Measurements from ENCODE around the gene C20orf144.
"Not testable (repeated sequence)": the region's sequence is repeated elsewhere in the genome, so short reads cannot be mapped to it uniquely, and the experiment has no call there.

C20orf144 gene

GRCh38 chr20:33662172-33662571, at the start of gene C20orf144:
Gene C20orf144 (plus strand): TSS chr20:33662327. CDS start chr20:33662346, 19 bp downstream.
- DNase-seq (ENCODE audit: low read depth in 1 of 2, low spot score in 1 of 2) = no peak

GRCh38 chr20:33621717-33622400, 40.3 kb upstream of the C20orf144 start:
- no peak for DNase-seq (ENCODE audit: low read depth in 1 of 2, low spot score in 1 of 2)

GRCh38 chr20:33622705-33623365, 39.3 kb upstream of the C20orf144 start:
- no peak for DNase-seq (ENCODE audit: low read depth in 1 of 2, low spot score in 1 of 2)

- no peak for DNase-seq (ENCODE audit: low read depth in 1 of 2, low spot score in 1 of 2)
Observed at GRCh38 chr20:33624399-33624798, 37.7 kb upstream of the C20orf144 start.

- DNase-seq (ENCODE audit: low read depth in 1 of 2, low spot score in 1 of 2) = no peak
Observed at GRCh38 chr20:33626190-33626589, 35.9 kb upstream of the C20orf144 start.

- DNase-seq (ENCODE audit: low read depth in 1 of 2, low spot score in 1 of 2) = no peak
Observed at GRCh38 chr20:33627577-33628216, 34.4 kb upstream of the C20orf144 start.

GRCh38 chr20:33629533-33629932, 32.6 kb upstream of the C20orf144 start:
- DNase-seq (ENCODE audit: low read depth in 1 of 2, low spot score in 1 of 2) = no peak

- no peak for DNase-seq (ENCODE audit: low read depth in 1 of 2, low spot score in 1 of 2)
Observed at GRCh38 chr20:33629979-33630378, 32.1 kb upstream of the C20orf144 start.

- DNase-seq (ENCODE audit: low read depth in 1 of 2, low spot score in 1 of 2) = no peak
Observed at GRCh38 chr20:33630507-33630906, 31.6 kb upstream of the C20orf144 start.

- not testable (repeated sequence) for DNase-seq (ENCODE audit: low read depth in 1 of 2, low spot score in 1 of 2)
Observed at GRCh38 chr20:33631910-33632309, 30.2 kb upstream of the C20orf144 start.

- no peak for DNase-seq (ENCODE audit: low read depth in 1 of 2, low spot score in 1 of 2)
Observed at GRCh38 chr20:33635341-33635740, 26.8 kb upstream of the C20orf144 start.

- DNase-seq (ENCODE audit: low read depth in 1 of 2, low spot score in 1 of 2) = no peak
Observed at GRCh38 chr20:33636776-33637175, 25.4 kb upstream of the C20orf144 start.

GRCh38 chr20:33640287-33640686, 21.8 kb upstream of the C20orf144 start:
- no peak for DNase-seq (ENCODE audit: low read depth in 1 of 2, low spot score in 1 of 2)

- DNase-seq (ENCODE audit: low read depth in 1 of 2, low spot score in 1 of 2) = no peak
Observed at GRCh38 chr20:33644313-33645071, 17.6 kb upstream of the C20orf144 start.

- no peak for DNase-seq (ENCODE audit: low read depth in 1 of 2, low spot score in 1 of 2)
Observed at GRCh38 chr20:33645072-33645358, 17.1 kb upstream of the C20orf144 start.

- no peak for DNase-seq (ENCODE audit: low read depth in 1 of 2, low spot score in 1 of 2)
Observed at GRCh38 chr20:33645396-33645795, 16.7 kb upstream of the C20orf144 start.

- DNase-seq (ENCODE audit: low read depth in 1 of 2, low spot score in 1 of 2) = no peak
Observed at GRCh38 chr20:33646191-33646590, 15.9 kb upstream of the C20orf144 start.

- DNase-seq (ENCODE audit: low read depth in 1 of 2, low spot score in 1 of 2) = not testable (repeated sequence)
Observed at GRCh38 chr20:33646959-33647602, 15.0 kb upstream of the C20orf144 start.

GRCh38 chr20:33647603-33648395, 14.3 kb upstream of the C20orf144 start:
- no peak for DNase-seq (ENCODE audit: low read depth in 1 of 2, low spot score in 1 of 2)

GRCh38 chr20:33648396-33649004, 13.6 kb upstream of the C20orf144 start:
- DNase-seq (ENCODE audit: low read depth in 1 of 2, low spot score in 1 of 2) = no peak

All from activated CD4-positive, alpha-beta T cell treated with anti-CD3 and anti-CD28 coated beads, Interleukin-2, amount 50 U/mL, for 24 hours (primary cell).